Subcutaneous abdominal adipose tissue (tissue), 5 donors: ENCODE results near the gene DYSF.

Experiments
- H3K27ac ChIP-seq: one replicate; pipeline ENCODE4 v1.7.0; 2013; ENCODE audit warnings: low read depth, mild to moderate bottlenecking, inconsistent platforms, low read length, moderate library complexity
- H3K27me3 ChIP-seq, 5 donors: one replicate each; pipeline ENCODE4 v1.7.0; 2013; ENCODE audit warnings: low read length in 5 of 5, inconsistent platforms in 1 of 5; ENCODE audit not compliant: control insufficient read depth in 5 of 5, insufficient read depth in 4 of 5
- H3K36me3 ChIP-seq, 5 donors: one replicate each; pipeline ENCODE4 v1.7.0; 2013; ENCODE audit warnings: low read length in 5 of 5; ENCODE audit not compliant: control insufficient read depth in 5 of 5, insufficient read depth in 5 of 5
- H3K4me1 ChIP-seq, 5 donors: one replicate each; pipeline ENCODE4 v1.7.0; 2013; ENCODE audit warnings: low read length in 5 of 5, mild to moderate bottlenecking in 3 of 5, moderate library complexity in 1 of 5; ENCODE audit not compliant: control insufficient read depth in 5 of 5, insufficient read depth in 5 of 5
- H3K4me3 ChIP-seq, 5 donors: one replicate each; pipeline ENCODE4 v1.7.0; 2013; ENCODE audit warnings: low read length in 5 of 5, low read depth in 1 of 5
- H3K9ac ChIP-seq, 5 donors: one replicate each; pipeline ENCODE4 v1.7.0; 2013; ENCODE audit warnings: low read length in 5 of 5, mild to moderate bottlenecking in 4 of 5, moderate library complexity in 3 of 5
- H3K9me3 ChIP-seq, 5 donors: one replicate each; pipeline ENCODE4 v1.7.0; 2013; ENCODE audit warnings: low read length in 5 of 5; ENCODE audit not compliant: control insufficient read depth in 5 of 5
- donor health status: healthy.
- donor health status: healthy.
- donor health status: healthy.
- donor health status: healthy.
- donor health status: healthy.

DYSF gene

DNA sequence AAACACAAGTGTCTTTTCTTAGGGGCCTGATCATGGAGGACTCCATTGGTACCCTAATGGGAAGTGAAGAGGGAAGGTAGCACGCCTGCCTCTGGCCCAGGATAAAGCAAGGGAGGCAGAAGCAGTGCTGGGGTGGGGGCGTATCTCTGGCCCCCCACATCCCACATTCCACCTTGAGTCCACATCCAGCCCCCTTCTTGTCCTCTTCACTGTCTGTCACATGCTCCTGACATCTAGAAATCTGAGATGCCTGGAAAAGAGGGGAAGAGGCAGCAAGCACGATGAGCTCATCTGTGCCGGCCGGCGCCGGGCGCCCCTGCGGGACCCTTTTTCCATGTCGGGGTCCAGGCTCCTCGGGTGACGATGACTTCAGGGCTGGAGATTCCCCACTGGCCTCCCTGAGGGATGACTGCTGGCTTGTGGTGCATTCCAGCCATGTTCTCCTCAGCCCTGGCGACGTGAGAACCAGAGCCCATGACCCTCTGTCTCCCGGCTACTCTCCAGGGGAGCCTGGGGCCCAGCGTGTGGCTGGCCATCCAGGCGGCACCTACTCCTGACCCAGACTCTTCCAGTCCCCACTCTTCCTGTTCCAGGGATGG lies 277.5 kb downstream of the DYSF start:
- peaks cover 0 to 2% (median 0%) of the 10 kb centered on the region in 5 donors for H3K4me1 ChIP-seq
- H3K27me3 ChIP-seq: peaks cover 0 to 2% (median 0%) of the 10 kb centered on the region in 5 donors
- peaks cover 0 to 6% (median 0%) of the 10 kb centered on the region in 5 donors for H3K9me3 ChIP-seq
- H3K36me3 ChIP-seq: no peaks in the 10 kb centered on the region
- no peak overlapping the region for H3K4me3 ChIP-seq
- no peak overlapping the region for H3K9ac ChIP-seq
- no peak overlapping the region for H3K27ac ChIP-seq

DNA sequence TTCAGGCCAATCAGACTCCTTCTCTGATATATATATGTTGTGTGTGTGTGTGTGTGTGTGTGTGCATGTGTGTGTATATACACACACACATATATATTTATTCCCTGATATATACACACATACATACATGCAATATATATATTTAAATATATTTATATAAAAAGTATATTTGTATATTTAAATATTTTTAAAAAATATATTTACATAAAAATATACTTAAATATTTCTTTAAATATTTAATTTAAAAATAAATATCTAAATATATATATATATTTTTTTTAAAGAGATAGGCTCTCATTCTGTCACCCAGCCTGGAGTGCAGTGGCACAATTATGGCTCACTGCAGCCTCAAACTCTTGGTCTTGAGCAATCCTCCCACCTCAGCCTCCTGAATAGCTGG lies 281.3 kb downstream of the DYSF start:
- Histone ChIP-seq H3K4me3 (no peak overlapping the region), H3K27me3 (peaks cover 0 to 10% (median 6%) of the 10 kb centered on the region in 5 donors), H3K27ac (no peak overlapping the region), H3K36me3 (no peaks in the 10 kb centered on the region), H3K4me1 (peaks cover 0 to 11% (median 6%) of the 10 kb centered on the region in 5 donors), H3K9ac (no peak overlapping the region), H3K9me3 (no peaks in the 10 kb centered on the region)

GRCh38 chr2:71735676-71736075 lies 282.3 kb downstream of the DYSF start:
- H3K36me3 ChIP-seq: no peaks in the 10 kb centered on the region
- H3K9me3 ChIP-seq: no peaks in the 10 kb centered on the region
- H3K9ac ChIP-seq: no peak overlapping the region
- peaks cover 0 to 10% (median 6%) of the 10 kb centered on the region in 5 donors for H3K27me3 ChIP-seq
- H3K4me3 ChIP-seq: no peak overlapping the region
- H3K4me1 ChIP-seq: peaks cover 0 to 11% (median 6%) of the 10 kb centered on the region in 5 donors
- no peak overlapping the region for H3K27ac ChIP-seq
